ENCODE results near the gene SDHAF1. TPM values are rescaled to one million over a fixed set of nuclear protein-coding genes. Genes with fewer than 3 reads are reported as not detected.

The SDHAF1 gene
- total RNA-seq, 1 donor from 2014 or later = 23.2 TPM

GRCh38 chr19:35992907-35993765 lies 1.9 kb upstream of the SDHAF1 start:
- H3K4me3 ChIP-seq (ENCODE audit: low read depth, low read length) = no peak overlapping the region
- DNase-seq (ENCODE audit: low read depth) = no peak
- TF ChIP-seq CTCF (conservative IDR thresholded peaks at IDR 0.05; ENCODE audit: low read depth, low read length) = no peak

- DNase-seq (ENCODE audit: low read depth) = no peak
- H3K4me3 ChIP-seq (ENCODE audit: low read depth, low read length) = peak overlapping the region; percentile 92
- TF ChIP-seq CTCF (conservative IDR thresholded peaks at IDR 0.05; ENCODE audit: low read depth, low read length) = peak; percentile 15
Measured at GRCh38 chr19:35993923-35994598, 927 bp upstream of the SDHAF1 start.

GRCh38 chr19:35996777-35997176 lies 1.8 kb downstream of the SDHAF1 start:
- no peak overlapping the region for H3K4me3 ChIP-seq (ENCODE audit: low read depth, low read length)
- DNase-seq (ENCODE audit: low read depth) = no peak
- TF ChIP-seq CTCF (conservative IDR thresholded peaks at IDR 0.05; ENCODE audit: low read depth, low read length) = no peak

- no peak for DNase-seq (ENCODE audit: low read depth)
- no peak for TF ChIP-seq CTCF (conservative IDR thresholded peaks at IDR 0.05; ENCODE audit: low read depth, low read length)
- H3K4me3 ChIP-seq (ENCODE audit: low read depth, low read length) = no peak overlapping the region
Measured at GRCh38 chr19:36001605-36002004, 6.6 kb downstream of the SDHAF1 start.

GRCh38 chr19:36003284-36003683 lies 8.3 kb downstream of the SDHAF1 start:
- TF ChIP-seq CTCF (conservative IDR thresholded peaks at IDR 0.05; ENCODE audit: low read depth, low read length) = no peak
- H3K4me3 ChIP-seq (ENCODE audit: low read depth, low read length) = no peak overlapping the region
- DNase-seq (ENCODE audit: low read depth) = no peak

- DNase-seq (ENCODE audit: low read depth) = no peak
- no peak overlapping the region for H3K4me3 ChIP-seq (ENCODE audit: low read depth, low read length)
- no peak for TF ChIP-seq CTCF (conservative IDR thresholded peaks at IDR 0.05; ENCODE audit: low read depth, low read length)
Measured at GRCh38 chr19:36006955-36007354, 12.0 kb downstream of the SDHAF1 start.

Data from epithelial cell of proximal tubule (primary cell).